Fibroblast of peridontal ligament (primary cell): ENCODE measurements around the gene AUTS2.
A peak's percentile ranks its signal among the peaks of the same experiment; 100 is the strongest.

ENCODE experiments used
- DNase-seq: peaks from one replicate; pipeline ENCODE4 v3.0.0-alpha.2; 2010; ENCODE audit errors: extremely low read depth

Gene AUTS2

DNA sequence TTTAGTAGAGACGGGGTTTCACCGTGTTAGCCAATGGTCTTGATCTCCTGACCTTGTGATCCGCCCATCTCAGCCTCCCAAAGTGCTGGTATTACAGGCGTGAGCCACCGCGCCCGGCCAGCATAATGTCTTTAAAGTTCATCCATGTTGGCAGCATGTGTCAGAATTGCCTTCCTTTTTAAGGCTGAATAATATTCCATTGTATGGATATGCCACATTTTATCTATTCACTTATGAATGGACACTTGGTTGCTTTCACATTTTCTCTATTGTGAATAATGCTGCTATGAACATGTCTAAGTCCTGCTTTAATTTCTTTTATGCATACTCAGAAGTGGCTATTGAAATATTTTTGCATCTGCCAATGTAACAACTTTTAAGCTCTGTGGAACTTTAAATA, 779.7 kb downstream of the AUTS2 start:
- DNase-seq, result no peak

DNA sequence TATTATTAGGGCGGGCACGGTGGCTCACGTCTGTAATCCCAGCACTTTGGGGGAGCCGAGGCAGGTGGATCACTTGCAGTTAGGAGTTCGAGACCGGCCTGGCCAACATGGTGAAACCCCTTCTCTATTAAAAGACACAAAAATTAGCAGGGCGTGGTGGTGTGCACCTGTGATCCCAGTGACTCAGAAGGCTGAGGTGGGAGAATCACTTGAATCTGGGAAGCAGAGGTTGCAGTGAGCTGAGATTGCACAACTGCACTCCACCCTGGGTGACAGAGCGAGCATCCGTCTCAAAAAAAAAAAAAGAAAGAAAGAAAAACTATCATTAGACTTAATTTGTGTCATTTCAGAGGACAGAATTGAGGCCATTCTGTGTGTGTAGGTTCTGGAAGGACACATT, 780.9 kb downstream of the AUTS2 start:
- no peak for DNase-seq

DNA sequence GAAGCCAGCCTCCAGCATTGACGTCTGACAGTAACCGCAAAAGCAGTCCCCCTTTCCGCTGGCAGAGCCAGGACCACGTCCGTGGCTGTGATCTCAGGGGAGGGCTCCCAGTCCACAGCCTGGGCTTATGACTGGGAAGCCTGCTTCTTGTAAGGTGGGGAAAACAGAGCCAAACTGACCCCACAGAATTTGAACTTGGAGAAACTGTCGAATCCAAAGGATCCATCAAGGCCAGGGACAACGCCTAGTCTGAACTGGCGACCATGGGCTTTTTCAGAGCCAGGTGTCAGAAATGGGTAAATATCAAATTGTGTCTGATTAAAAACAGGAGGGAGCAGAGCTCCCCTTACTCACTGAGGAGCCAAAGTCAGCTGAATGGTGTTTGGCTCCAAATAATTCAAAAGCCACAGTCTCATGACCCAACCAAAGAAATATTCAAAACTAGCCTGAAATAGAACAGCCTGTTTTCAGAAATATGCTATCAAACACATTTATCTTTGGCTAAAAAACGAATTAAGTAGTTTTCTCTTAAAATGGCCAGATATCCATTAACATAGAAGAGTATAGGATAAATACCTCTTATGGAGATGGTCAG, 782.2 kb downstream of the AUTS2 start:
- DNase-seq, result no peak

DNA sequence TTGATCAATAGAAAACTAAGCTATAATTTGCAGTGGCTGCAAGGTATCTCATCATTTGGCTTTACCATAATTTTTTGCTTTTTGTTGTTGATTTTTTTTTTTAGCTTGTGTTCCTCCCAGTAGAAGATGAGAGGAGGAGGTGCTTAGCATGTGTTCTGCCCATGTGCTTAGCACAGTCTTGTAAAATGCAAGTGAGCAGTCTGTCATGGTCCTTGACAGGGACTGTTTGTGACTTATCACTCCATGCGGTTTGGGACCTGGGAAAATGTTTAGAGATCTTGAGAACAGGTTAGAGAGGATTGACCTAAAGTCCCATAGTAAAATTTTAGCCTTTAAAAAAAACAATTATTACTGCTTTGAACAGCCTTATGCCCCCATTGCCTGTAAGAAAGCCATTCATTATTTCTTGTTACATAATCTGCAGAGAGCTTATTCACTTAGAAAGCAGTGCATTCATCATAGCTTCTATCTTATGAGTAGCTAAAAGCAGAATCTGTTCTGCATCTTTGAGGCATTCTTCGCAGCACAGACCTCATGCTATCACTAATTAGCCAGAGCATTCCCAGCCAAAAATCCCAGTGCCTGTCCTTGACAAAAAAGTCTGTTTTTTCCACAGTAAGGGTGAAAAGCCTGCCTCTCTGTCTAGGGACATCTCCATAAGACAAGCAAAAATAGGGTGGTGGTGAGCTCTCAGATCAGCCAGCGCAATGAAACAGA, 784.9 kb downstream of the AUTS2 start:
- no peak for DNase-seq

DNA sequence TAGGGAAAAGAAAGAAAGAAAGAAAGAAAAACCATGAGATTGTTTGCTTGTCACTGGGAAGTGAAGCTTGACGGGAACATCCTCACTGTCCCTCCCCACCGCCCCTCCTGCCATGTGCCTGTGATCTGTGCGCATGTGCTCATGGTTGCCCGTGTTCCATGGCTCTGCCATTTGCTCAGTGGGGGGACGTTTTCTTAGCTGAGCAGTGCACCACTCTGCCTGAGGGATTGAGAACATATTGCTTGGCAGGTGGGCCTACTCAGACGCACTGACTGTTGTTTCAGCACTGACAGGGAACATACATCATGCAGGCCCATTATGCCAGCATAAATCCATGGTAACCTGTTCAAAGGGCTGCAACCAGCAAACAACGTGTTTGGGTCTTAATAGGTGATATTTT, 785.7 kb downstream of the AUTS2 start:
- DNase-seq, result no peak

GRCh38 chr7:70384891-70385290, 786.6 kb downstream of the AUTS2 start:
- DNase-seq, result peak; percentile 18

DNA sequence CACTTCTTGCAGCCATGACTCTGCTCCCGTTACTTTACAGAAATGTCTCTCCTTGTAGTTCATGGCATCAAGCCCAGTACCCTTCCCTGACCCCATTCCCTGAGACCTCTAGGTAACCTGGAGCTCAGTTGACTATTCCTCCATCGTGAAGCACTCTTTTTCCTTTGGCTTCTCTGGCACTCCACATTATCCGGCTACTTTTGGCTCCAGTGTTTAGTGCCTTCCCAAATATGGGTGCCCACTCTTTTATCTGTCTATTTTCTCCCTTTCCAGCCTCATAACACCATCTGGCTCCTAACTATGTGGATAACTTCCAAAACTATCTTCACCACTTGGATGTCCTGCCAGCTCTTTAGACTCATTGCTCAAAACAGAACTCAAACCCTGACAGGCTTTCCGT, 788.9 kb downstream of the AUTS2 start:
- no peak for DNase-seq

GRCh38 chr7:70389531-70390151, 791.4 kb downstream of the AUTS2 start:
- no peak for DNase-seq

DNA sequence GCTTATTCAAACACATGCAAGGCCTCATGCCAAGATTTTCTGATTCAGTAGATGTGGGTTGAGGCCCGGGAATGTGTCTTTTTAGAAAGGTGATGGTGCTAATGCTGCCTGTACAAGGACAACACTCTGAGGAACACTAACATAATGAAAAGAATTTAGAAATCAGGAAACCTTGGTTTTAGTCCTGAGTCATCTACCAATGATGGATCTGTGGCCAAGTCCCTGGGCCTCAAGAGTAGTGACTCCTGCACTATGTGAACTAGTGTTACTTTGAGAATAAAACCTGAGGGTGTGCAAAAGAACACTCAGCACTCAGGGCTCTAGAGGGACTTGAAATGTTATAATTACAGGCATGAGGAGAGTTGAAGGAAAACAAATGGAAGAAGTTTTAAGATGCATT, 792.0 kb downstream of the AUTS2 start:
- no peak for DNase-seq

DNA sequence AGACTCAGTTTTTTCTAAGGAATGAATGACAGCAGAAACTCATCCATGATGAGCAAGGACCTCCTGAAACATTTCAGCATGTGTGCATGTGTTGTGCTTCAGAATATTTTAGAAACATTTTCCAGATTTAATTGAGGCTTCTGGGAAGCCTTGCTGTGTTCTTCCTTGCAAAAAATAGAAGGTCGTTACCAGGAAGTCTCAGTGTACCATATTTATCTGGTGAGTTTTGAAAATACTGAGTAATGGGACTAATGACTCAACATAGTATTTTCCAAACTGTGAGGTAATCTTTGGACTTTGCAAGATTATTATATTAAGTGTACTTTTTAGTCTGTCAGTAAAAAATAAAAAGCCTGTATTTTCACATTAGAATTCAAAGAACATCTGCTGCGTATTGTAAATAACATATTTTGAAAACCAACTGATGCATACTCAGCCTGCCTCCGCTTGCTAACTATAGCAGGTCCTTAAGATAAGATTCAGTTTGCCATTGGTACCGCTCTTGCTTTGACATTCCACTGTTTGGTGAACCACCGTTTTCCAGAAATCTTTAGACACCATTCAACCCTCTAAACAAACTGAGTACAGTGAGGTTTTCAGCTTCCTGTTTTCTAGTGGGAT, 794.1 kb downstream of the AUTS2 start:
- DNase-seq, result peak; percentile 3

GRCh38 chr7:70392877-70393435, 794.7 kb downstream of the AUTS2 start:
- no peak for DNase-seq

DNA sequence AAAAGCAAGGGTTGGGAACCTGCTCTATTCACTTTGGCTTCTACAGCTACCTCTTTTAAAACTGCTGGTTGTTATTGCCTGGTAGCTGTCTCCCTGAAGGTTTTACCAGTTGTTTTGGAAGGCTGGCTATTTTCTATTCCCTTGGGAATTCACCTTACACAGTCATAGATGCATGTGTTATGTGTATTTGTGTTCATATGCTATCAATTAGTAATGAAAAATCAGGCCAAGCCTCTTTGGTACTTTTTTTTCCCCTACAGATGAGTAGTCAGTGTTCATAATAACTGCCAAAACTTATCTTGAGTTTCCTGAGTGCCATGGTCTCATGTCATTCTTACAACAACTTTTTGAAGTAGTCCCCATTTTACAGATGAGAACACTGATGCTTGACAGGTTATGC, 795.7 kb downstream of the AUTS2 start:
- no peak for DNase-seq

DNA sequence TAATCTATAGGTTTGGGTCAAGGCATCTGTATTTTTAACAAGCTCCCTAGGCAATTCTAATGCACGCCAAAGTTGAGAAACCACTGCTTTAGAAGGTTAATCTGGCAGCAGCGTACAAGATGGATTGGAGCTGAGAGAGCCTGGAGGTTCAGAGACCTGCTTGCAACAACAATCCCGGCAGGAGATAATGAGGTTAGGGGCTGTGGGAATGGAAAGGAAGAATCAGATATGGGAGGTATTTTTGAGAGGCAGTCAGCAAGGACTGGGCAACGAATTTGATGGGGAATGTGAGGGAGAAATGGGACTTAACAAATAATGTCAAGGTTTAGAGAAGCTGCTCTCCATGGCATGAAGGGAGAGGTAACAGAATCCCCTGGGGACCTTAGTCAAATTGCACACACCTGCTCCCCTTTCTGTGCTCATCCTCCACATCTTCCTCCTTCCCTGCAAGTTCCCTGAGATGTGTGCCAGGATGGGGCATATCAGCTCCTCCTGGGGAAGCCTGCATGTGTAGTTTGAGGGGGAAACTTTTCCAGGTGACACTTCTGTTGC, 802.6 kb downstream of the AUTS2 start:
- DNase-seq, result no peak

DNA sequence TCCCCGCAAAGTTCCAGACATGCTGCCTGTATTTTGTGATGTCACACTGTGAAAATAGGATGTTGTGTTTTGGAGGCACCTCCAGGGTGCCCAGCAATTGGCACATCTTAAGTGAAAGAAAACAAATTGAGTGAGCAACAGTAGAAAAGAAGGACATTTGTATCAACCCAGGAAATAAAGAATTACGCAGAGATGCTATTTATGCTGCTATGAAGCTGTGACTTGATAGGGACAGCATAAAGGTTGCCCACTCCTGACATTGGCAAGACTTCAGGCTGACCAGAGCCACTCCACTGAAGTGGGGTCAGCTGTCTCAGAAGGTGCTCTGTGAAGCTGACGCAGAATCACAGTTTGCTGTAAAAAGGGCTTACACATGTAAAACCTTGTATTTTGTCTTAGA, 803.8 kb downstream of the AUTS2 start:
- DNase-seq, result no peak

GRCh38 chr7:70405241-70405640, 807.0 kb downstream of the AUTS2 start:
- DNase-seq, result no peak

DNA sequence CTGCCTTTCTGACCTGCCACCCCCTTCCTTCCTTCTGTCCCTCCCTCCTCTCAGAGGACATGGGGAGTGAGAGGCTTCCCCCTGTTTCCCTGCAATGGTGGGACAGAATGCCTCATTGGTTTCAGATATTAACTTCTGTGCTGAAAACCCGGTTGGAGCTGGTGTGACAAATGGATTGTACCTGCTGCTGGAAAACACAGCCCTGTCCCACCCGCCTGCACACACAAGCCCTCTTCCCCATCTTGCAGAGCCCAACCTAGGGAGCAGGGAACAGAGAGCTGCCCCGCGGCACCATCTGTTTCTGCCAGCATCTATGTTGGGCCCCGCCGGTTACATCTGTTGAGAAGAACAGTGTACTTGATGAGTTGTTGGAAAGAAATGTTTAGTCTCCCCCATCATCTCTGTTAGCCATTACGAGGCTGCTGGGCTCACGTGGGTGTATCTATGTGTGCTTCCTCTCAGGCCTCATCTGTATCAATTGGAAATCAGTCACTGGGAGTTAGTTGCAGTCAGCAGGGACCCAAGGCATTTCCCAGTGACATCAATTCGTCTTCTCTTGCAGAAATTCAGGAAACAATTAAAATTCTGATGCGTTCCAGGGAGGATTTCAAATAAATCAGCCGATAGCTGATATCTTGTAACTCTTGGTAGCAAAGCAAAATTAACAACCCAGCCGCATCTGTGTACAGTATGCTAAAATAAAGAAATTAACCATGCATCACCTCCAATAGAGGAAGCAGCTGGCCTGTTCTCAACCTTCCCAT, 808.1 kb downstream of the AUTS2 start:
- no peak for DNase-seq

DNA sequence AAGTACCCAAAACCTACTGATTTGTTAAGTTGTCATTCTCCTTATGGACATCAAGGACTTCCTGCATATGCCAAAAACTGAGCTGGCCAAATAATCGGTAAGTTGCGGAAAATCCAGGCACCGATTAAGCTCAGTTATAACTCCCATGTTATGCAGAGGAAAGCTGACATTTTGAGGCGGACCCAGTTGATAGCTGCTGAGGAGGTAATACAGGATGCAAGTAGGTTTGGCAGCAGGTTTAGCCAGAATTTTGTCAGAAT, 808.6 kb downstream of the AUTS2 start:
- DNase-seq, result no peak

GRCh38 chr7:70408477-70408876, 810.2 kb downstream of the AUTS2 start:
- no peak for DNase-seq

- DNase-seq, result no peak
These were observed 810.6 kb downstream of the AUTS2 start for GRCh38 chr7:70408891-70409290.

GRCh38 chr7:70410134-70410750, 812.0 kb downstream of the AUTS2 start:
- no peak for DNase-seq

DNA sequence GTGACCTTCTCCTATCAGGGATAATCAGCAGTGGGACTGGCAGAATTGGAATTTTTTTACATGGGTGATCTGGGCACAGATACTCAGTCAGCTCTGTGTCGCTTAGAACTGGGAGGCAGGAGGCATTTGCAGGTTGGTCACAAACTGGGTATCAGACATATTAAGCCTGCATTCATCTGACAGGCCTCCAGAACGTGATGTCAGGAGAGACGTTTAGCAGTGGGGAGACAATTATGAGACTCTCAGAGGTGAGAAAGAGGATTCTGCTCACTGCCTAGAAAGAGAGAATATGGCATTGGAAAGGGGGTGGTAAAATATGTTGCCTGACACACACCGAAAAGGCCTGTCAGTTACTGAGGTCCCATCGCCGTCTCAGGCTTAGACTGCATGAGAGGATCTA, 816.1 kb downstream of the AUTS2 start:
- DNase-seq, result no peak
